Ramos (cell line): ENCODE measurements around the gene NFIB.

Source experiments
- in situ Hi-C: fragments of 300-500 bp; cut with MboI; formaldehyde crosslinking; loops from one replicate; pipeline ENCODE4 v1.14.3; 2022; ENCODE audit warnings: low sequenced_read_pairs; ENCODE audit not compliant: unreplicated experiment

NFIB gene

GRCh38 chr9:14286121-14286520 is 27.8 kb downstream of the NFIB start:
- in situ Hi-C loops: no loop called here

GRCh38 chr9:14283276-14283675 is 30.7 kb downstream of the NFIB start:
- in situ Hi-C loops: no loop called here

- in situ Hi-C loops: no loop called here
These were observed 32.1 kb downstream of the NFIB start for GRCh38 chr9:14281876-14282275.

- in situ Hi-C loops: no loop called here
These were observed 32.7 kb downstream of the NFIB start for GRCh38 chr9:14281136-14281795.

GRCh38 chr9:14279671-14280070 is 34.3 kb downstream of the NFIB start:
- in situ Hi-C loops: no loop called here

- in situ Hi-C loops: no loop called here
These were observed 35.6 kb downstream of the NFIB start for GRCh38 chr9:14278291-14278721.

GRCh38 chr9:14277761-14278160 is 36.2 kb downstream of the NFIB start:
- in situ Hi-C loops: no loop called here

GRCh38 chr9:14277244-14277643 is 36.7 kb downstream of the NFIB start:
- in situ Hi-C loops: no loop called here

- in situ Hi-C loops: no loop called here
These were observed 38.6 kb downstream of the NFIB start for GRCh38 chr9:14275331-14275730.

- in situ Hi-C loops: no loop called here
These were observed 40.2 kb downstream of the NFIB start for GRCh38 chr9:14273696-14274121.

- in situ Hi-C loops: no loop called here
These were observed 40.9 kb downstream of the NFIB start for GRCh38 chr9:14272927-14273528.

GRCh38 chr9:14271093-14271673 is 42.8 kb downstream of the NFIB start:
- in situ Hi-C loops: no loop called here

GRCh38 chr9:14270358-14271092 is 43.4 kb downstream of the NFIB start:
- in situ Hi-C loops: no loop called here

- in situ Hi-C loops: no loop called here
These were observed 44.0 kb downstream of the NFIB start for GRCh38 chr9:14269916-14270315.

GRCh38 chr9:14263707-14264483 is 50.0 kb downstream of the NFIB start:
- in situ Hi-C loops: no loop called here

GRCh38 chr9:14262827-14263226 is 51.1 kb downstream of the NFIB start:
- in situ Hi-C loops: no loop called here

GRCh38 chr9:14261616-14262015 is 52.3 kb downstream of the NFIB start:
- in situ Hi-C loops: no loop called here

GRCh38 chr9:14260101-14260500 is 53.8 kb downstream of the NFIB start:
- in situ Hi-C loops: no loop called here

- in situ Hi-C loops: no loop called here
These were observed 55.2 kb downstream of the NFIB start for GRCh38 chr9:14258660-14259239.

GRCh38 chr9:14258156-14258555 is 55.8 kb downstream of the NFIB start:
- in situ Hi-C loops: no loop called here
